ENCODE measurements around the gene ALDH6A1.

DNA sequence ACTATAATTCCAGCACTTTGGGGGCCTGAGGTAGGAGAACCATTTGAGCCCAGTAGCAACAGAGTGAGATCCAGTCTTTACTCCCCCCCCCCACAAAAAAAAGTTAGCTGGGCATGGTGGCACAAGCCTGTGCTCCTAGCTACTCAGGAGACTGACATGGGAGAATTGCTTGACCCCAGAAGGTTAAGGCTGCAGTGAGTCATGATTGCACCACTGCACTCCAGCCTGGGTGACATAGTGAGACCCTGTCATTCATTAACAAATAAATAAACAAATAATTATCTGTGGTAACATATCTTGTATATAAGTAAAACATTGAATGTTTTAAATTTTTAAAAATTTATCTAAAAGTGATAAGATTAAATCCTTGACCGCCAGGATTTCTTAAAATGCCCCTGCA, 70.0 kb downstream of the ALDH6A1 start:
- TF ChIP-seq SUZ12 (IDR thresholded peaks at IDR 0.05; ENCODE audit: extremely low read depth, insufficient read depth, insufficient read length) (no peak), ZNF274 (IDR thresholded peaks at IDR 0.05; ENCODE audit: low read depth, low read length) (no peak), YY1 (IDR thresholded peaks at IDR 0.05; ENCODE audit: insufficient read depth, insufficient read length) (no peak)

All from NT2/D1 (cell line).